ELR (cell line): ENCODE data around the gene SPATA2L.

Source experiments
- DNase-seq: peaks from one replicate; pipeline ENCODE4 v3.0.0-alpha.2; 2015; ENCODE audit warnings: low read depth

SPATA2L gene

GRCh38 chr16:89701425-89702406, at the start of gene SPATA2L:
SPATA2L (minus strand) TSS chr16:89701705; CDS start chr16:89701232, 473 bp downstream.
- DNase-seq: peak; percentile 88

GRCh38 chr16:89749637-89750036, 48.1 kb upstream of the SPATA2L start:
- DNase-seq: no peak

GRCh38 chr16:89748921-89749320, 47.4 kb upstream of the SPATA2L start:
- no peak for DNase-seq

GRCh38 chr16:89748076-89748475, 46.6 kb upstream of the SPATA2L start:
- no peak for DNase-seq

GRCh38 chr16:89746043-89746442, 44.5 kb upstream of the SPATA2L start:
- DNase-seq: no peak

- no peak for DNase-seq
Measured at GRCh38 chr16:89744813-89745212, 43.3 kb upstream of the SPATA2L start.

GRCh38 chr16:89742948-89743347, 41.4 kb upstream of the SPATA2L start:
- DNase-seq: no peak

- no peak for DNase-seq
Measured at GRCh38 chr16:89741342-89742014, 40.0 kb upstream of the SPATA2L start.

GRCh38 chr16:89739383-89739782, 37.9 kb upstream of the SPATA2L start:
- DNase-seq: no peak

GRCh38 chr16:89738538-89739317, 37.2 kb upstream of the SPATA2L start:
- no peak for DNase-seq

GRCh38 chr16:89738072-89738377, 36.5 kb upstream of the SPATA2L start:
- no peak for DNase-seq

GRCh38 chr16:89737341-89738071, 36.0 kb upstream of the SPATA2L start:
- no peak for DNase-seq

GRCh38 chr16:89736554-89736953, 35.0 kb upstream of the SPATA2L start:
- DNase-seq: no peak

GRCh38 chr16:89733792-89734191, 32.3 kb upstream of the SPATA2L start:
- DNase-seq: no peak

- no peak for DNase-seq
Measured at GRCh38 chr16:89733322-89733721, 31.8 kb upstream of the SPATA2L start.

- no peak for DNase-seq
Measured at GRCh38 chr16:89732918-89733242, 31.4 kb upstream of the SPATA2L start.

- DNase-seq: no peak
Measured at GRCh38 chr16:89732142-89732917, 30.8 kb upstream of the SPATA2L start.

- DNase-seq: no peak
Measured at GRCh38 chr16:89730610-89731234, 29.2 kb upstream of the SPATA2L start.

GRCh38 chr16:89729863-89730593, 28.5 kb upstream of the SPATA2L start:
- DNase-seq: no peak

- DNase-seq: no peak
Measured at GRCh38 chr16:89729293-89729692, 27.8 kb upstream of the SPATA2L start.
